ENCODE results near the gene TPCN2.

The TPCN2 gene

DNA sequence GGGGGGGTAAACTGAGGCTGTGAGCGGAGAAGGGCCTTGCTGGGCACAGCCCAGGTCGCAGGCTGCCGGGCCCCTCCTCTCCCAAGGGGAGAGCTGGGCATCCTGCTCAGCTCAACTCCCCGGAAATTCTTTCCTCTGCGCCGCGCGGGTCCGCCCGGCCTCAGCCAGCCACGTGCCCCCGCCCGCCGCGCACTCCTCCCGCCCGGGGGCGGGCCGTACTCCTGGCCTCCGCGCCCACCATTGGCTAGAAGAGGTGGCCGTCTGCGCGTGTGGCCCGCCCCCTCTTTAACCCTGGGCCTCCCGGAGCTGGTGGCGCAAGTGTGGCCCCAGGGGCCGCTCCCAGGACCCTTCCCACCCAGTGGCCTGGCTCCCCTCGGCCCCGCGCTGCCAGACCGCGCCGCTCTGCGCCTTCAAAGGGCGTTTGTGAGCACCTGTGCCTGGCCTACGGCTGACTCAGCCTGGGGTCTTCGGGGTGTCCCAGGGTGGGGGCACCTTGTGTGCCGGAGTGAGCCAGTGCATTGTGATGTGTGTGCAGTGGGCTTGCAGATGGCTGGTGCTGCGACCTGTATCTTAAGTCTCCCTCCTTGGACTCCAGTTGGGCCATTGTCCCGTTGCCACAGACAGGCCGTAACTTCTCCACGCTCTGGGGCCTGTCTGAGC is 37.6 kb upstream of the TPCN2 start:
- no peak for DNase-seq (ENCODE audit: low read depth)

DNA sequence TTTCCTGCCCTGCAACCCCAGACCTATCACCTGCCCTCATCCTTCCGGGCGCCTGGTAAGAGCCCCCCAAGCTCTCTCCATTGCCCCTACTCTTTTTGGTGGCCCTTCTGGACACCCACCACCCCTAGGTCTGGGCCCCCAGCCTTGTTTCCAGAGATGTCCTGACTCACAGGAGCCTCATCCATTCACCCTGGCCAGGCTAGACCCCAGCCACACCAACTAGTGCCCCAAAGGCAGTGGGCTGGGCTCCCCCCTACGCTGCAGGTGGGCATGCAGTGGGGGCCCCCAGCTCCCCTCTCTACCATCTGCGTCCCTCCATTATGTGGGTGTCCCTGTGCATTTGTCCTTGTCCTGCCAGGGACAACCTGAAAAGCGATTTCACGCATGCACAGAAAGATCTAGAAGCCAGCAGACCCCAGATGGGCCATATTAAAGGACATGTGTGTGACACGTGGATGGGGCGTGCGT is 37.1 kb upstream of the TPCN2 start:
- DNase-seq (ENCODE audit: low read depth): no peak

DNA sequence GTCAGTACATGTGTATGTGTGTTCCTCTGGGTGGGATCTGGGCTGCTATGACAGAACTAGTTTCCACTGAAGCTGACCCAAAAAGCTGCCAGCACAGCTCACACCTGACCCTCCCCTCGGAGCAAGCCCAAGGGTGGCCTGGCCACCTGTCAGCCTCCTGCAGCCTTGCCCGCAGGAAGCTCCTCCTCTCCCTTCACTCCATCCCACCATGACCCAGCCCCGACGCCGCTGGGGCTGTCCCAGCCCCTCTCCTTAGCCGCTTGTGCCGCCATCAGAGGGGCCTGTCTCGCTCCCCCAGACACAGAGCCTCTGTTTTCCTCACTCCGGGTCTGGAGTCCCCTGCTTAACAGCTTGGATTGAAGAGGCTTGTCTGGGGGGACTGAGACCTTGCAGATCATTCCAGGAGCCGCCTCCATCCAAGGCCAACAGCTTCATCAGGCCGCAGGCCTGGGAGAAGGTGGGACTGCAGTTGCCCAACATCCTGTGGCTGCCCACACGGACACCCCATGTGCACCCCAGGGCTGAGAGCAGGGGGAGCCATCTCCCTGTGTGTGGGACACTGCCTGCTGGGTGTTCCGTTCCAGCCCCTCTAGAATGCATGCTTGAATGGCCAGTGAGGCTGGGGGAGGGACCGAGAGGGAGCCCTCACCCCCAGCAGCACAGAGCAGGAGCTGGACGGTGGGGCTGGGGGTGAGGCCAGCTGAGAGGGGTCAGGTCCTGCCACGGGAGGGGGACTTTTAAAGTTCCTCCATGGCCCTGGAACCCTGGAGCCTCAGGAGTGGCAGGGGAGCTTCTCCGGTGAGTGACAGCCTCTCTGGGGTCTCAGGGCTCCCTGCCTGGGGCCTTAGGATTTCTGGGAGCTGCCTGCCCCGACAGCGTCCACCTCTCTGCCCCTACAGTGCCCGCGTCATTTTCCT is 36.4 kb upstream of the TPCN2 start:
- no peak for DNase-seq (ENCODE audit: low read depth)

DNA sequence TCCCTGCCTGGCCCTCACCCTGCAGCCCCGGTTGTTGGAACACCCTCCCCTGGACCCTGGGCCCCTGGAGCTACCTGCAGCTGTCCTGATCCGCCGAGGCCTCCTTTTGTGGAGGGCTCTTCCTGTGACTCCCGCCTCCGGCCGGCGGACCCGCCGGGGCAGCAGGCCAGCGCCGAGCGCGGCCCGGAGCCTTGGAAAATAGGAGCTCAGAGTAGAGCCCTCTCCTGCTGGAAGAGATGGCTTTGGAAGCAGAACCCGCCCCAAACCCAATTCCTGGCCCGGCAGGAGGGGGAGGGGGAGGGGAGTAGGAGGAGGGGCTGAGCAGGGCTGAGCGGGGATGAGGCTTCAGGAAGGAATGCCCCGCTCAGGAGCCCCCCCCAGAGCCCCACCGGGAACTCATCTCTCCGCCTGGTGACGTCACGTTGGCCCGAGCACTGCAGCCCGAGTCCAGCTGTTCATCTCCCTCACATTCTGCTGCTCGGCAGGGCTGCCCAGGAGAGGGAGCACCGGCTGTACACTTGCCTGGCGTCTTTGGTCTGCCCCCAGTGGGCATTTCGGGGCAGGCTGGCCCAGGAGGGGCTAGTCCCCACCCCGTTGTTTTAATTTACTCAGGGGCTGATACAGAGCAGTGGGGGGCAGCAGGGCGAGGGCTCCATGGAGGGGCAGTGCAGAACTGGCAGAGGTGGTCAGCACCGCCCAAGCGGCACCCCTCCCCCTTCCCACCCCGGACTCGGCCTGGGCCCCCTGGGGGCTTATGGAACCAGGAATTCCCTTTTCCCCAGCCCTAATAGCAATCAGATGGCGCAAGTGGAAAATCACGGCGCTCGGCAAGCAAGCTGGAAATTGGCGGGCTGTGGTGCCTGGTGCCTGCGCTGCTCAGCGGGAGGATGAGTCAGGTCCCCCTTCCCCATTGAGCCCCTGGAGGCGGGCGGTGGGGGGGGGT is 35.5 kb upstream of the TPCN2 start, which contains the start of gene MRGPRF:
Gene MRGPRF (minus strand): TSS at position 238 of the 943 bp plus-strand sequence. CDS start 3,345 bp downstream, outside the sequence.
- DNase-seq (ENCODE audit: low read depth): no peak

DNA sequence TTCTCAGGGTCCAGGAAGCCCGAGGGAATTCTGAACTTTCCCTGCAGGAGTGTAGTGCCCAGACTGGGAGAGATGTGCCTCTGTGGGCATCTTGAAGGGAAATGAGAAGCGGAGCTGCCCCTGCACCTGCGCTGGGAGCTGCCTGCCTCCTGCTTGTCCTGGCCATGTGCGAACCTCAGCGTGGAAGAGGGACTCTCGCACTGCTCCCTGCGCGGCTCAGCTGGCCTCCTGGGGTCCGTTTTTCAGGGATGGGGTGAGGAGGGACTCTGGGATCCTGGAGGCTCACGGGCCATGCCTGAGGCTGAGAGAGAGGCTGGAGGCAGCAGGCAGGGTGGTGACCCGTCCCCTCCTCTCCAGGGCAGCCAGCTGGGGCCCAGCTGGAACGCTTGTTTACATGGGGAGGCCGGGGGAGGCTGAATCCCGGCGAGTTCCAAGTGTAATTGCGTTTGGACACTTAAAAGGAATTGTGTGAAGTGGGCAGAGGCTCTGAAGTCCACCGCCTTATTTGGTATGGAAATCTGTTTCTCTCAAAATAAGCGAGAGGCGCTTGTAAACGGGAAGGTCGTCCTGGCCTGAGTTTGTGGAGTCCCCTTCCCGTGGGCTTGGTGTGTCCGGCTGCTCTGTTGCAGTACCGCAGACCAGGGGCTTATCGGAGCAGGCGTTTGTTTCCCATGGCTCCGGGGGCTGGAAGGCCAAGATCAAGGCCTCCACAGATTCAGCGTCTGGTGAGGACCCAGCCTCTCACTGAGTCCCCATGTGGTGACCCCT is 34.5 kb upstream of the TPCN2 start:
- DNase-seq (ENCODE audit: low read depth): no peak

DNA sequence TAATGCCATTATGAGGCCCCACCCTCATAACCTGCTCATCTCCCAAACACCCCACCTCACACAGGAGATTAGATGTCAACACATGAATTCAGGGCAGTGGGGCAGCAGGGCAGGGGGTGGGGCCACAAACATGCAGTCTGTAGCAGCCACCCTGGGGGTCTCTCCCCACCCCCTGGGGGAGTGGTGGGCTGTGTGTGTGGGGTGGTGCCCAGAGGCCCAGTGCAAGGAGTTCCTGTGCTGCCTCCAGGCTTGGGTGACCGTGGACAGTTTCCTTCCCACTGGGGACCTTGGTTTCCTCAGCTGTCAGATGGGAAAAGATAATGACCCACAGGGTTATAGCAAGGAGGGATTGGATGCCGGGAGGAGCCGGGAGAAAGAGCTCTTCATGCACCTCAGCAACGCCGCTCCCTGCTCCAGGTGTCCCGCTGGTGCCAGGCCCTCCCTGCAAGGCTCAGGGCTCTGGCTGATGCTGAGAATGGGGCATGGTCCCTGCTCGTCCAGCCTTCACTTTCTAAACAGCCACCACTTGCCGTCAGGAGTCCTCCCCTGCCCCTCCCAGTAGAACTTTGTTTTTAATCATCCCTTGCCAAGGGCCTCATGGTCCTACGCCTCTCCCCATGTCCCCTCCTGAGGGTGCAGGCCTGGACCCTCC is 33.7 kb upstream of the TPCN2 start:
- DNase-seq (ENCODE audit: low read depth): no peak

DNA sequence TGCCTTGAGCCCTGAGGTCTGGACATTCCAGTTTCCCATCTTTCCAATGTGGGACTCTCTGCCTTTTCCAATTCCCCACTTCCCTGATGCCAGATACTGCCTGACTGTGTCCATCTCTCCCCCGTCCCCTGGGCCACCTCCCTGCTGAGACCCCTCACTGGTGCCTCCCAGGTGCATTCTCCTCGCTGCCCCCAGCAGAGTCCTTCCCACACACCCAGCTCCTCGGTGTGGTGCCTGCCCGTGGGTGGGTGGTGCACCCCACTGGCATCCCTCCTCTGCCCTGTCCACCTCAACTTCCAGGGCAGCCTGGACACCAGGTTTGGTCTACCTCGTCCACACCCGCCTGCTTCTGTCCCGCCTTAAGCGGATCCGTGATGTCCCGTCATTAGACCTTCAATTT is 30.8 kb upstream of the TPCN2 start:
- DNase-seq (ENCODE audit: low read depth): no peak

DNA sequence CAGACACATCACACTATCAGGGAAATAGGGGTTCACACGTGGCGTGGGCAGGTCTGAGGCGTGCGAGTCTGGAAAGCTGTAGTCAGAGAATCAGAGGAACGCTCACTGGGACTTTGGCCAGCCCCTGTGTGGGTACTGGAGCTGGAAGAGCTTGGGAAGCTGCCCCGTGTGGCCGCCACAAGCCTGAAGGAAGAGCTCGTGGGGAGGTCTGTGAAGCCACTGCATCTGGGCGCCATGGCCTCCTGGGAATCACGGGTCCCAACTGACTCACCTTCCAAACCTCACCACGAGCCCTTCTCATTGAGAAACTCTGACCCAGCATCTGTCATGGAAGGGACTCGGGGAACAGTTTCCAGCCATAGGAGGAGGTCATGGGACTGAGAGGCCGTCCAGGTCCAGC is 29.8 kb upstream of the TPCN2 start:
- no peak for DNase-seq (ENCODE audit: low read depth)

DNA sequence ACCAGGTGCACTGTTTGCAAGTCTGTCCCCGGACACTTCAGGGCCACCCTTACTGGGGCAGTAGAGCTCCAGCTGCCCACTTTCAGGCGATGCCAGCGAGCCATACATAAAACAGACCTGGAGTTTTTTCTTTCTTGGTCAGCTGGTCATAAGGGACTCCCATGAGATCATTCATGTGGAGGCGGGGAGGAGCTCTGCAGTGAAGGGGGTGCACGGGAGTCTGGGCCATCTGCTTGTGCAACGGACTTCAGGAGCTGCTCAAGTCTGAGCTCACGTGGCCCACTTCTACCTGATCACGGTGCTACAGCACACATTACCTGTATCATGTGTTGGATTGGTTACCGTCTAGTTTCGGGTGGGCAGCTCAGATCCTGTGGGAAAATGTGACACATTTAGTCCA is 26.5 kb upstream of the TPCN2 start:
- DNase-seq (ENCODE audit: low read depth): no peak

DNA sequence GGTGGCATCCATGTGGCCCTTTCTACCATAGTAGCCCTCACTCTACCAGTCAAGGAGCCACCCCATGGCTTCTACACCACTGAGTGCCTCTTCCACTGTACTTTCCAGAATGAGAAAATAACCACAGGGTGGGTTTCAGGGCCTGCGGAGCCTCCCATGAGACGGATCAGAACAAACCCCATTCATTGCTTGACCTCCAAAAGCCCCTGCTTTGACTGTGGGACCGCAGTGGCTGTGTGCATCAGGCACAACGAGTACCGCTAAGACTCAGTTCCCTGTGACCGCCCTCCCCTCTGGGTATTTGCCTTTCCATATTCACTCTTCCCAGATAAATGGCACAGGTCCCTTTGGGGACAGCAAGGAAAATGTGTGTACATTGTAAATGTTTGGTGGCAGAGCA is 24.2 kb upstream of the TPCN2 start:
- DNase-seq (ENCODE audit: low read depth): no peak

DNA sequence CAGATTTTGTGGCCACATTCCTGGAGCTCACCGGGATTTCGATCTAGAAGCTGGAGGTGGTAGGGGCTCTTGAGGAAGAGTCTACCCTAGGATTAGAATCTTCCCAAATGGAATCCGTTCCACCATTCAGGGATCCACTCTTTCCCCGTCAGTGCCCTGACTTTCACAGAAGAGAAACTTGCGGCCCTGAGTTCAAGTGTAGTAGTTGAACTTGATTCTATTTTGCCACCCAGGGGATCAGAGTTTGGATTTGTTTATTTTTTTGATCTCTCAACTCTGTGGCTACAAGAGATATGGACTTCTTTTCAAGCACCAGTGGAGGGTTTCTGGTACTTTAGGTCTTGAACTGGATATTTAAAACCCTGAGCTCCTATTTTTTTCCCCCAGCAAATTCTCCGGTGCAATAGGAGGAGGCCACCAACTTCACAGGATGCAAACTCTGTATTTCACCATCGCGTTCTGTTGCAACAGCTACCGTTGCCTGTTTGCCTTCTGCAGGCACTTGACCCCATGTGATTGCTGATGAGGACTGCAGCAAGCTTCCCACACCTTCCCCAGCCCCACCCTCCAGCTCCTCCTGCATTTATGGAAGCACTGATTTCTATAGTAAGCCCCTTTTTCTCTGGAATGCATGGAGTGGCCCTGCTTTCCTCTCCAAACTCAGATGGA is 20.9 kb upstream of the TPCN2 start:
- no peak for DNase-seq (ENCODE audit: low read depth)

DNA sequence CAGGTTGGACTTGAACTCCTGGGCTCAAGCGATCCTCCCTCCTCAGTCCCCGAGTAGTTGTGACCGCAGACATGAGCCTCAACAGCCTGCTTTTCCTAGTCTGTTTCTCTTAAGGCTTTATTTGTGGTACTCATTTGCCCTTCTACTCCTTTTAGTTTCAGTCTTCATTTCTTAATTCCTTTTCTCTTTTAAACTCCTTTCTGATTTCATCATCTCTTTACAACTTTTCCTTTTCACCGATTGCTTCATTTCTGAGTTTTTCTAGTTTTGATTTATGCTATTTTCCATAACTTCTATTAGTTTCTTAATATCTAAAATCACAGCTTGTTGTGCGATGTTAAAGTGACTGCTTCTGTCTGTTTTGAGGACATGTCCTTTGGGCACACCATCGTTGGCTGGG is 18.4 kb upstream of the TPCN2 start:
- no peak for DNase-seq (ENCODE audit: low read depth)

DNA sequence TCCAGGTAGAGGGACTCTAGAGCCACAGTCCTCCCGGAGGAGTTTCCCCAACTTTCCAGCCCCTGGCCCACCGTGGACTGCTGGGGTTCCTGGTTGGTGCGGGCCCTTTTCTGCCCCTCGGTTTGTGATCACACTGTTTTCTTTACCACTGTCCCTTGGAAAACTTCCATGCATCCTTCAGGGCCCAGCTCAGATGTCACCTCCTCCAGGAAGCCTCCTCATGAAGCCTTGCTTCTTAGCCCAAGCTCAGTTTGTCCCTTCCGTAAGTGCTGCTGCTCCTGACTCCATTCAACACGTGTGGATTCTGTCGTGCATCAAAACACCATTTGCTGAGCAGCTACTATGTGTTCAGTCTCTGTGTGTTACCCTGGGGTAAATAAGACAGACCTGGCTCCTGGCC is 15.9 kb upstream of the TPCN2 start:
- no peak for DNase-seq (ENCODE audit: low read depth)

DNA sequence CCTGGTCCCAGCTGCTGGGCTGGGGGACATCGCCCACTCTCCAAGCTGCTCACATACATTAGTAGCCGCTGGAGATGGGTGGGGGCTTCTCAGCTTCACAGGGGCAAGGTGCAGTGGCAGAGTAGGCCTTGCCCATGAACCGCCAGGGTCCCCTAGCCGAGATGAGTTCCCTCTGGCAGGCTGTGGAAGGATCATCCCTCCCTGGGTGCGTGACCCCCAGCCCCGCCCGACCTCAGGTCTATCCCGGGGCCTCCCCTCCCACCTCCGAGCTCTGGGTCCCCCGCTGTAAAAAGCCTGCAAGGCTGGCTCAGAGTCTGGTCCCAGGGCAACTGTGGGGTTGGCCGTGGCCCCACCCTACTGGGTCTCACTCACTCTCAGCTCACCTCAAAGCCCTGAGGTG is 15.3 kb upstream of the TPCN2 start:
- DNase-seq (ENCODE audit: low read depth): no peak

DNA sequence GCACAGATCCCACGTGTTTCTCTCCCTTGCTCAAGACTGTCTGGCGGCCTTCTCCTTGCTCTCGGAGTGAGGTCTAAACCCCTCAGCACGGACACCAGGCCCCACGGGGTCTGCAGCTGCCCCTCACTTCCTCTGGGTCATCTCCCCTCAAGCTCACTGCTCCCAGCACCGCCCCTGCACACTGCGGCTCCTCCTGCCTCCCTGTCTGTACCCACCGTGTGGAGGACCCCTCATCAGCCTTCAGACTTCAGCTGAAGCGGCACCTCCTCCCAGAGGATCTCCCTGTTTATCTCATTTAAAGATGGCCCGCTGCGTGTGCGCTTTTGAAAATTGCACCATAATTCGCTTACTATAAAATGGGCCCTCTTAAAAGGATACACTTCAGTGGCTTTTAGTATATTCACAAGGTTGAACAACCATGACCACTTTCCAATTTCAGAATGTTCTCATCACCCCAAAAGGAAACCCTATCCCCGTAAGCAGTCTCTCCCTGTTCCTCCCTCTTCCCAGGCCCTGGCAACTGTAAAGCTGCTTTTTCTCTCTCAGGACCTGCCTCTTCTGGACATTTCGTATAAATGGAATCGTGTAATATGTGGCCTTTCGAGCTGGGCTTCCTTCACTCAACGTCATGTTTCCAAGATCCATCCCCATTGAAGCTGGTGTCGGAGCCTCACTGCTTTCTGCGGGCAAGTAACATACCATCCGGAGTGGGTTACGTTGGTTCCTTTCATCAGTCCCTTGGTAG is 14.4 kb upstream of the TPCN2 start:
- no peak for DNase-seq (ENCODE audit: low read depth)

DNA sequence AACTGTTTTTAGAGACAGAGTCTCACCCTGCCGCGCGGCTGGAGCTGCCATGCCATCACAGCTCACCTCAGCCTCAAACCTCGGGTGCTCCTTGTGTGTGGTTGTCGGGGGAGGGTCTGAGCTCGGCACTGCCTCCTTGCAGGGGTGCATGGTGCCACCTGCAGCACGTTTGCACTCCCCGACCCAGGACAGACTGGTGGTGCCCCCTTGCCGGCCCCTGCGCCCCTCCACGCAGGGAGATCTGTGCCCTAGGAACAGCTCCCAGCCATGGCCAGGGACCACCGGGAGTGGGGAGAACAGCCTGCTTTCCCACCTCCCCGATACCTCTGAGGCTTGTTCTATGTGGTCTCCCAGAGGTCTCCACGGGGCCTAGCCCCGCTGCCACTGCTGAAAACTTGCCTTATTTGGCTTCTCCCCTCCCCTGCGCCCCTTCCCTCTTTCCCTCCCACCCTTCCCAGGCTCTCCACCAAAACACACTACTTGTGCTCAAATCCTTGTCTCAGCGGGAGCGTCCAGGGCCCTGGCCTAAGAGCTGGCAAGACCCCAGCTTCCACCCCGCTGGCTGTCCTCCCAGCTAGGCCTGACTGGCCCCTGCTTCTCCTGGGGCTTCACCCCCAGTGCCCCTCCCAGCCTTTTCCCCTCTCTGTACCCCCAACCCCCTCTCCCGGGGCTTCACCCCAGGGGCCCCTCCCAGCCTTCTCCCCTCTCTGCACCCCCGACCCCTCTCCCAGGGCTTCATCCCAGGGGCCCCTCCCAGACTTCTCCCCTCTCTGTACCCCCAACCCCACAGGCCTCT is 13.4 kb upstream of the TPCN2 start:
- no peak for DNase-seq (ENCODE audit: low read depth)

DNA sequence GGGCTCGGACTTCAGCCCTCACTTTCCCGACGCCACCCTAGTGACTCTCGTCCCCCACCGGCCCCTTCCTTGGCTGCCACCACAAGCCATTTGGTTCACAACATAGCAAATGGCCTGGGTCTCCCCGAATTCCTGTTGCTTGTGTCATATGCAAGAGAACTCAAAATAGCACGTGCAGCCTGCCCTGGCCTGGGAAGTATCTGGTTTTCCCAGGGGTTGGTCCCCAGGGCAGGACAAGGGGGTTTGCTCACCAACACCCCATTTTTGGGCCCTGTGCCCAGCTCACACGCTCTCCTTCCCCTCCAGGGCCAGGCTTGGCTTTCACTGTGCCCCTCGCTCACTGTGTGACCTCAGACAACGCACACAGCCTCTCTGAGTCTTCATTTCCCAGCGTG is 12.8 kb upstream of the TPCN2 start:
- no peak for DNase-seq (ENCODE audit: low read depth)

DNA sequence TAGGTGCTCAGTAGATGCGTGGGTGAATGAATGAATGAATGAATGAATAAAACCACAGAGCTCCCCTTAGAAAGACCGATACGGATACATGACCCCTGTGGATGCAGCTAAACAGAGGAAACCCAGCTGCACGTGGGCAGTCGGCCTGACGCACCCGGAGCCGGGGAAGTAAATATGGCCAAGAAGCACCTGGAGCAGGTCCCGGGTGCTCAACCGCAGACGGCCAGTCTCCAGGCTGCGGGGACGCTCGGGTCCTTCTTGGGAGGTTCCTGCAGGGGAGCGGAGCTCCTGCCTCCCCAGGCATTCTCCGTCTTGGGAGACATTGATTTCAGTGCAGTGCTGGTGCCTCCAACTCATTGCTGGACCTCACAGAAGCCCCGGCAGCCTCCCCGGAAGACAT is 11.7 kb upstream of the TPCN2 start:
- no peak for DNase-seq (ENCODE audit: low read depth)

DNA sequence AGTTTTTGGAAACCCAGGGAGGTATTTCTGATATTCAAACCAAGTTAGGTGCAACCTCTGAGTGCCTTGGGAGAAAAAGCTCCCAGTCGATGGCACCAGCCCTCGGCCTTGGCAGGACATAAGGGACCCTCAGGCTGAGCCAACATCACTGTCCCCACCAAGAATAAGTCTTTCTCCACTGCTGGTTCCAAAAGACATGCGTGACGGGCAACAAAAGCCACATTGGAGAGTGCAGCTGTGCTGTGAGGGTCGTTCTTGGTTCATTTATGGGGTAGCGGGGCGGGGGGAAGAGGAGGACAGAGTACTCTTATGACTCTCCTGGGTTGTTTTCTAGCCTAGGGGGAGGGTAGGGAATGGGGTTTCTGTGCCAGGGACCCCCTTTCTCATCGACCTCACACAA is 11.2 kb upstream of the TPCN2 start:
- DNase-seq (ENCODE audit: low read depth): no peak

Measured in HS-27A (cell line).